Right renal cortex interstitium (tissue), 3 donors: Measurements from ENCODE around the gene ZNF277. TPM values are rescaled to one million over a fixed set of nuclear protein-coding genes. Genes with fewer than 3 reads are reported as not detected.

ENCODE experiments used
- DNase-seq, 3 donors: peaks; one replicate each; pipeline ENCODE4 v3.0.0-alpha.2; 2013; ENCODE audit warnings: low read depth in 3 of 3, low spot score in 2 of 3
- polyA plus RNA-seq, 3 donors: library from polyadenylated mRNA; unstranded; fragments of 120-200 nt; gene quantifications; one replicate each; pipeline ENCODE4 v1.2.1, GENCODE V29; 2013; ENCODE audit not compliant: insufficient read length in 3 of 3

ZNF277 gene
- polyA plus RNA-seq, 3 donors = 39.1 to 45.1 (median 42.0) TPM

DNA sequence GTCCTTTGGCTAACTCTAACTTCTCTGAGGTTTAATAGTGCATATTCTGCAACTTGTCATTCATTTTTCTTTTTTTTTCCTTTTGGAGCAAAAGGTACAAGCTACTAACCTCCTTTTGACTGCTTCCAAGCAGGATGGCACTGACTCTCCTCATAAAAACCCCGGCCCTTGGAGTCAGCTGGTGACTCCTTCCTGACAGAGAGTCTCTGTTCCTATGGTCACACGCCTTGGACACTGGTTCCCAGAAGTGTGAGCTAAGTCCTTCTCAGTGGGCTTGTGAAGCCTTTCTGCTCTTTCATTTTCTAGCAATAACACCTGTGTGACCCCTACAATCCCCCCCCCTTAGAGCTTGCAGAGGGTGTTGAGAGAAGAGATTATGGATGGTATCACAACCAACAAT lies 22.0 kb upstream of the ZNF277 start:
- no peak for DNase-seq

DNA sequence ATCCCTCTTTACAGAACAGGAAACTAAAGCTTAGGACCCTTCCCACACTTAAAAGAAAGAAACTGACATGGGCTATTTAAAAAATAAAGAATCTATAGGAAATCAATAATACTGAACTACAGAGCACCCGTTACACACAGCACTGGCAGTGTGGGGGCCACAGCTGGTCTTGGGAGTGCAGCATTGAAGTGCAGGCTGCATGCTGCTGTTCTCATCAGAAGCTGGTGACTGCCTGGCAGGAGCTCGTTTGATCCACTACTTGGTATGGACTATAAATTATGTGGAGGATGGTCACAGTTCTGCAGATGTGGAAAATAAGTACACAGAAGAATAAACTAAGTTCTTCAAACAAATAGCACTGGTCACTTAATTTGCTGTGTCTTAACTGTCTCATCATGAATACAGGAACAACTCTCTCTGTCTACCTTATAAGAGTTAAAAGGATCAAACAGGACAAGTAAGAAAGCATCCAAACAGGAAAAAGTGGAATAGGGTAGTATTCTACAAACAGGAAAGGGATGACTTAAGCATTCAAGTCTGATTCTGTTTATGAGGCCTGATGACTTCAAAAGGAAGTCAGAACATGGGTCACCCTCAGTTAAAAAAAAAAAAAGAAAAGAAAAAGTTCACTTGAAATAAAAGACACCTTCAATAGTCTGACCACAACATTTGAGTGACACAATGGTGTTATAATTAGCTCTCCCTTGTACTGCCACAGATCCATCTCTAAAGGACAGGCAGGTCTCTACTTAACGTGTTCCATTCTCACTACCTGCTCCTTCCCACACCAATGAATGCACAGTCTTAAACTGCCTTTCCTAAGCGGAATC lies 21.3 kb upstream of the ZNF277 start:
- no peak for DNase-seq

DNA sequence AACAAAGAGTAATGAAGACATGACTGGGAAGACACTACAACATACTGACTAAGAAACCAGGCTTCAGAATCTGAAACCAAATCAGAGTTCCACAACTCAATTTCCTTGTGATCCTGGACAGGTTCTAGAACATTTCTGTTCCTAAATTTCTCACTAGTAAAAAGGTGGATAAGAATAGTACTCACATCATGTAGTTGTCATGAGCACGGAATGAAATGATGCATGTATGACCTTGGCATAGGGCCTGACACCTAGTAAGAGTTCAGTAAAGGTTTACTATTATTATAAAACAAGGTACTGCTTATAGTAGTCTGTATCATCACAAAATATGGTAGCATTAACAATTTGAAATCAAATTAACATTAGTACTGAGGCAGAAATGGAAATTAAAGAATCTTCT lies 20.2 kb upstream of the ZNF277 start:
- no peak for DNase-seq

DNA sequence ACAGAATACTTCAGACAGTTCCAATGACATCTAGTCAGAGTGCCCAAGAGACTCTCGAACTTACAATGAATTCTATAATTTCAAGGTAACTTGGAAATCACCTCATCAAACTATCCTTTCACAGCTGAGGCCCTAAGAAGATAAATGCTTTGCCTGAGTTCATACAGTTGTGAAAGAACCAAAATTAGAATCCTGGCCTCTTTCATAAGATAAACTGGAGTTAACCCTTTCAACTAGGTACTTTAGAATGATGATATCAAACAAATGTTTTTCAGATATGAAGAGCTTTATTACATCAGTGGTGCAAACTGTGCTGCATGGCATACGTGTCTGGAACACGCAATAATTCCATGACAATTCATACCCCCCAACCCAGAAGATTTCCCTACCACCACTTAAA lies 18.2 kb upstream of the ZNF277 start:
- no peak for DNase-seq

DNA sequence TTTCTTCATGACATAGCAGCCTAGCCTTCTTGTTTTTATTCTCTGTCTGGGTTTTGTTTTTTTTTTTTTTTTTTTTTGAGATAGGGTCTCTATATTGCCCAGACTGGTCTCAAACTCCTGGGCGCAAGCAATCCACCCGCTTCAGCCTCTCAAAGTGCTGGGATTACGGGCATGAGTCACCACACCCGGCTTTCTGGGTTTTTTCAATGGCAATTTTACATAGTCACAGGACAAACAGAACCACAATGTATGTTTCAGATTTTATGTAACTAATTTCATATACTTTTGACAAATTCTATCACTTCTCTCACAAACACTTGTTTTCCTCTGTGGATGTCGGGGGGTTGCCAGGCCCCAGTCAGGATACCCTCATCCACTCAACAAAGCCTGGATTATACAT lies 16.8 kb upstream of the ZNF277 start:
- DNase-seq = no peak

DNA sequence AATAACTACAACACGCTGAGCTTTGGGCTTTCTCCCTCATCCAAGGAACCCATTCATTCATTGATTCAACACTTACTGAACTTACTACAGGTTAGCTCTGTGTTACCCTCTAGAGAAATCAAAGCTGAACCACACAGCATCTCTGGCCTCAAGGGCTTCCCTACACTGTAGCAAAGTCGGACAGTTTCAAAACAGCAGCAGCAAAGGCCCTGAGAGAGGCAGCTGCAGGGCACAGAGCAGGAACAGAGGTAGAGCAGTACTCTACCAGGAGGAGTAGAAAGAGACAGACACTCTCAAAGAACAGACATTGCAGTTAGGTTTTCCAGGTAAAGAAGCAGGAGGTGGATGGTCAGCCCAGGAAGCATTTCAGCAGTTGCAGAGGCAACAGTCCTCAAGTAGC lies 16.4 kb upstream of the ZNF277 start:
- DNase-seq = no peak

DNA sequence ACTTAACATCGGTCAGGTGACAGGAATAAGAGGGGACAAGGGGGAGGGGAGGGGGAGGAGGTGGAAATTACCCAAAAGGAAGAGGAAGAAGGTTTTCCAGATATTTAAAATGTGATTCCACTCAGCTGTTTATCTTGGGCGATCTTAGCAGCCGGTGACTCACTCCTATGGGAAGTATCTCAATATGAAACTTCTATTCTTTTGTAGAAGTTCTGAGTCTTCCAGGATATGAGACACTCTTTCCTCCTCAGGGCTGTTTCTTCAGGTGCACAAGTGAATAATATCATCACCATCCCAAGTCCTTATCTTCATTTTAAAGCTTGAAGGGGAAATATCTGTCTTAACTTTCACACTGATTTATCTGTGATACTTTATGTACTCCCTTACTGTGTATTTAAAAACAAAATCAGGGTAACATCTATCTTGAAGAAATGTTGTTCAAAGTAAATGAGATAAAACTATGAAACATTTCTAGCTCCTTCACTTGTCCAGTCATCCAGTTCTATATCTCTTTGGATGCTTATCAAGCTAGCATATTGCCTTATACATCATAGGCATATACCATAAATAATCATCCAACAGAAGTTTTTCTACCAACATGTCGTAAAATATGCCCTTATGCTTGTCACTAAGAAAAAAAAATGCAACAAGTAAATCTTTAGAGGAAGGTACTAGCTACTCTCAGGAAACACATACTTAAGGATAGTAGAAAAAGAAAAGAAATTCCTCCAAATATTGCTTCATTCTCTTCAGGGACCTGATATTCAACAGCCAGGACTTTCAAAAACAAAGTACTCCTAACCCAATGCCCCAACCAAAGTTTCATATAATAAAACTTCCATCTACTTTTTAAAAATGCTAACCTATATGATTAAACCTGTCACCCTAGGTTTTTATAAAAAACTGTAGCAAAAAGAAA lies 14.0 kb upstream of the ZNF277 start:
- no peak for DNase-seq

DNA sequence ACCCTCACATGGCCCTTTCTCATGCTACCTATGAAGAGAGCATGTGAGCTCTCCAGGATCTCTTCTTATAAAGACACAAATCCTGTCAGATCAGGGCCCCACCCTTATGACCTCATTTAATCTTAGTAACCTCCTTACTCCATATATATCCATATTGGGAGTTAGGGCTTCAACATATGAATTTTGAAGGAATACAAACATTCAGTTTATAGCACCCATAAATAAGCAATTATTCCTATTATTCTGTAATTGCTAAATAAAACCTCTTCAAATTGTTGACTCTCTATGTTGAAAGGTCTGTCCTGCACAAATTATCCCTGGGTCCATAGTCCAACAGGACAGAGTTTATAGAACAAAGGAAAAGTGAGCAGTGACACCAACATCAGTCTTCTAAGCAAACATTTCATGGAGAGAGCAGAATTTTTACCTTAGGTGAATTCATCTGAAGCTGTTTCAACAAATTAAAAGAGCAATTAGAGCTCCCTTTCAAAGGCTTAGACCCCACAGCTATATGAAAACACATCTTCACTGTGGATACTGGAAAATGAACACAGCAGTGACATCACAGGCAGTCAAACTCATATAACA lies 12.5 kb upstream of the ZNF277 start:
- no peak for DNase-seq

DNA sequence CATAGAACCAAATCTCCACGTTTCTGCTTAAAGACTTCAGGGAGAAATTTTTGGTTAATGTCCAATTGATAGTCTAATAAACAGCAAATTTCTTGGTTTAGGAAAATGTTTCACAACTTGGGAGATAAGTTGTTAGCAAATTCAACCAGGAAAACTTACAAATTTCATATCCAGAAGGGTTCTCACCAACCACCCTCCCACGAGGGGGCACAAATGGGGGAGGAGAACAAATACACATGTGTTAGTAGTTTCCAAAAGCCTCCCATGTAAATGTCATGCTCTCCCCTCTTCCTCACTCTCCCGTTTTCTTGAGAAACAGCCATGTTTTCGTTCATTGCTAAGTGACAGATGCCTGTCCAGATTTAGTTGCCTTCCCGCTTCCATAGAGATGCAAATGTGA lies 10.8 kb upstream of the ZNF277 start:
- DNase-seq = no peak

DNA sequence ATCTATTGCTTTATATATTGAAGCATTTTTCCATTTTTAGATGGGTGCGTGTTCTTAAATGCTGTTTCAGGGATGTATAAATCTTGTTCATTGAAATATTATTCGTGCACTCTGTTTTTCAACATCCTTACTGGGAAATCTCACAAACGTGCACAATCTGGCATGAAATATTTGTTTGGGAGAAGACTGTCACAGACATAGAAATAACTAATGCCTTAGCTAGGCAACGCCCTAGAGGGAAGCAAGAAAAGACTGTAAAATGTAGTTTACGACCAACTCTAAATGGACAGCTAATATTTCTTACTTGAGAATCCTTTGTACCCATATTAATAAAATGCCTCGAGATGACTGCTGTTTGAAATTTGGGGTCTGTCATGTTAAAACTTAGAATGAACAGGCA lies 9.2 kb upstream of the ZNF277 start:
- DNase-seq = no peak

DNA sequence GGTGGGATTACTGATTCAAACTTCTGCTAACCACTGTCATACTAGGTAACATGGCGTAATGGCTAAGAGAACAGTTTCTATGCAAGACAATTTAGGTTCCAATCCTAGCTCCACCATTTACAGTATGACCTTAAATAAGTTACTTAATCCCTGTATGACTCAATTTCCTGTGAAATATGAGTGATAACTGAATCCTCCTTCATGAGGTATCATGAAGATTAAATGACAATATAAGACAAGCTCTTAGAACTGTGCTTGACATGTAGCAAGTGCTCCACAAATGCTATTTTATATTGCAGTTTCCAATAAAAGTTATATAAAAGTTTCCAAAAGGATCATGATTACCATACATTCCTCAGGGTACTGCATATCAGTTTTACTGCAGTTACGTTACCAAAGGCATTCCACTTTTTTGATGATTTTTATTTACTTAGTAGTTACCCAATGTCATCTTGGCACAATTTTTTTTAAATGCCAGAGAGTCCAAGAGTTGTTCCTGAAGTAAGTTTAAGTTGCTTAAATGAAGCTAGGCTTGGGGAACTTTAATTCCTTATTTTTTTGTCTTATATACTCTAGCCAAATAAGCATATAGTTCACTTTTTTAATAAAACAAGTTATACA lies 7.3 kb upstream of the ZNF277 start:
- no peak for DNase-seq

DNA sequence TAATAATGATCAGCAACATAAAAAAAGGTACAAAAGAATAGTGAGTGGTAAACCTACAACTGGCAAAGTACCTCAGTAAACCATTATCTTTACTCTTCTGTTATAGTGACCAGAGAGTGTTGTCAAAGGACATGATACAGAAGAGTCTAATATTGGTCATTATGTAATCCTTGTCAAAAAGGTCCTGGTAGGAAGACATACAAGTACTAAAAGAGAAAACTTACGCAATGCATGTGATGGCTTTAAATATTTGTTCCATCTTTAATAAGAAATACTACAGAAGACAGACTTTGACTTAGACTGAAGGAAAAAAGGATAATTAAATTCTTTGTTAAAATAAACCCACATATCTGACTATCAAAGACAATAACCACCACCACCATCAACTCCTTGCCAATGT lies 6.8 kb upstream of the ZNF277 start:
- DNase-seq = no peak

DNA sequence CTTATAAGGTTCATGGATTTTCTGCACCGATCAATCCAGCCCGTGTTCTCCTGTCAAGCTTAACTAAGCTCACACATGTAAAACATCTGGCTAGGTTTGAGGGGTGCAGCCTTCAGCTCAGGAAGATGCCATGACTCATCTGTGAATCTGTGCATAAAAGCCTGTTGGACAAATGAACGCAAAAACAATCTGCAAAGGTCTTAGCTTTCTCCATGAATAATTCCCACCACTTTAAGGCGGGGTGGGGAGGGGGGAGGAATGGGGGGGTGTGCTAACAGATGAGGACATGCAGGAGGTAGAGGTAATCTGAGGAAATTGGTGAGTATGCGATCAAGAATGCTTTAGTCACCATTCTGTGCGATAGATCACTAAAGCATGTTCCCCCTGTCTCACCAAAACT lies 5.1 kb upstream of the ZNF277 start:
- DNase-seq = no peak

DNA sequence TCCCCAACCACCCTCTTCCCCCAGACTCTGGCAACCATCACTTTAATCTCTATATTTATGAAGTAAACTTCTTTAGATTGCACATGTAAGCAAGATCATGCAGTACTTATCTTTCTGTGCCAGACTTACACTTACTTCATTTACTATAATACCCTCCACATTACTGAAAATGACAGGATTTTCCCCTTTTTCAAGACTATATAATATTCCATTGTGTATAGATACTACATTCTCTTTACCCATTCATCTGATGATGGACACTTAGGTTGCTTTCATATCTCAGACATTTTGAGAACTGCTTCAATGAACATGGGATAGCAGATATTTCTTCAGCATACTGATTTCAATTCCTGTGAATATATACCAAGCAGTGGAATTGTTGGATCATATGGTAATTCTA lies 4.7 kb upstream of the ZNF277 start:
- DNase-seq = no peak

DNA sequence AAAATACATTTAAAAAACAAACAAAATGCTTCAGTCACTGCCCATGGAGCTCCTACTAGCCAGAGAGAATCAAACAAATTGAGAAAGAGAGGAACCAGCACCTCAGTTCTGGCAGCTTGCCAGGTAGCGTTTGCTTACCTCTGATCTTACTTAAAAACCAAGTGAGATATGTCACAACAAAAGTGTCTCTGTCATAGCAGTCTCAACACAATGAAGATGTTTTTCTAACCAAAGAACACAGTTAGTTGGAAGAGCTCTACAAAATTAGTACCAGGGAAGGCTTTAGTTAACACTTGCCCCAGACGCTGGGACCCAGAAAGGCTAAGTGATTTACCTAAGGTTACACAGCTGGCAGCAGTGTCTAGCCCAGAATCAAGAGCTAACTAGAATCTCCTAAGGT lies 3.7 kb upstream of the ZNF277 start:
- DNase-seq = no peak

DNA sequence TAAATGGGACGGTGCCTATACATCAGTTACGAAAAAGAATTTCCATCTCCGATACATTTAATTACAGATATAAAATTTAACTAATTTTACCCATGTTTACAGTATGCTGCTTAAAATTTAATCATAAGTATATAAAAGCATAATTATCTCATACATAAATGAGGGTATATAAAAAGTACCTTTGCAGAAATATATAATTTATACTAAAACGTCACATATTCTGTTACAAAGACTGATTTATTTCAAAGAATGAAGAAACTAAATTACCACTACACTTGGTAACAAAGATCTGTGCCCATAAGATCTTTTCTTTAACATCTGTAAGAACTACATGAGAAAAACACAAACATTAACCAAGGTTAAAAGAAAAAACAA lies 3.1 kb upstream of the ZNF277 start:
- DNase-seq = no peak

DNA sequence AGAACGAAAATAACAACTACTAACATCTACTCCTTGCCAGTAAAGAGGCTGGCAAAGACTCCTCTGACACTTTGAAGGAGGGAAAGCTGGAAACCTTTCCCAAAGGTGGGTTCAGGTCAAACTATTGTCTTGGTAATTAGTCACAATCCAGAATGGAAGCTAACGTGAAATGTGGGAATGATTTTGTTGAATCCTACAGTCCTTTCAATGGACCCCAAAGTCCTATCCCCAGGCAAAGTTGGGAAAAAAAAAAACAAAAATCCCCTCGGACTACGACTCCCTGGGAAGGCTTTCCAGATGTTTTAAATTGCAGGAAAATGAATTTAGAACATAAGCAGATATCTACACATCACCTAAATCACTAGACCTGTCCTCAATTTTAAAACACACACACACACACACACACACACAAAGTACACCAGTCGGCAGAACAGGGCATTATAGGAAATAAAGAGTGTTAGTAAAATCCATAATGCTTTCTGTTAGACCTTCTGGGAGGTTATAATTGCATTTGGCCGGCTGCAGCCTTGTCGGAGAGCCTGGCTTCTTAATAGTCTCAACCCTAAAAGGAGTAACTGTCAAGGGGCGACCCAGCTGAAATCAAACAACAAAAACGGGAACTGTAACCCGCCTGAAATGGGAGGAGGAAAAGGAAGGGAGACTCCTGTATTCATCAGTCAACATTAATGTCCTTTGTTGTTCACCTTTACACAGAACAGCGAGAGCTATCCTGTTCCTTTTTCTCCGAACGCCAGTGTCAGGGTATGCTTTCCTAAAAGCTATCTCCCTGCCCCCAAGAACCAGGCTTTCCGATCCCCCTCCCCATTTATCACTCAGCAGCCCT lies 1.8 kb upstream of the ZNF277 start:
- DNase-seq = no peak

DNA sequence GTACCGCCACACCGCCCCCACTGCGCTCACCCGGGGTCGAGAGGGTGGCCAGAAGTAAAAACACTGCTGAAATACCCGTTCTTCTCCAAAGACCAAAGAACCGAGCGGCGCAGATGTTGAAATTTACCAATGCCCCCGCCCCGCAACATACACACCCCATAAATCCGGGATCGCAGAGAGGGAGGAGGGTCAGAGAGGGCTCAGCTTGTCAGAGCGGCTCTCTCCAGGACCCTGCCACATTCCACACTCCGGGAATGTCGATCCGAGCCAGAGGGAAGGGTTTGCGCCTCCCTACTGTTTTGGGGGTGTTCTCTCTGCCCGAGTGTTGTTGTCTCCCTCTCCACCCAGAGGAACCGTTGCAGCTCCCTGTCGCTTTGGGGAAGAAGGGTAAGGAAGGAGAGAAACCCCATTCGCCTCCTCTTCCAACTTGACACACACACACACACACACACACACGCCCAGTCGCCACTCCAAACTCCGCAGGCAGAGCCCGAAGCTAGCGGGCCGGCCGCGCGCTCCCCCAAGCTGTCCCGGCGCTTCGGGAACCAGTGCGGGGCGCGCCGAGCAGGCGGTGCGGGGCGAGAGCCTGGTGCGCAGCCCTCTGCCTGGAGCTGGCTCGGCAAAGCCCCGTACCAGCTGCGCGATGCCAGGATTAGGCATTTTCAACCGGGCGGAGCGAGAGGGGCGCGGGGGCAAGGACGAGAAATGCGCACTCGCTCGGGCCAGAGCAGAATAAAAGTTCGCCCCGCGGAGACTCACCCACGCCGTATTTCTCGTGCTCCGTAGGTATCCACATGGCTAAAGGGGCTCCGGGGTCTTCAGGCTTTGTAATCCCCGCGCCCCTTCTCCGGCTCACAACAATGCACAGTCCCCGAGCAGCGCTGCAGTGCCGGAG lies 905 bp upstream of the ZNF277 start:
- DNase-seq = peak in 2 of 3 donors; percentile 61 to 63

DNA sequence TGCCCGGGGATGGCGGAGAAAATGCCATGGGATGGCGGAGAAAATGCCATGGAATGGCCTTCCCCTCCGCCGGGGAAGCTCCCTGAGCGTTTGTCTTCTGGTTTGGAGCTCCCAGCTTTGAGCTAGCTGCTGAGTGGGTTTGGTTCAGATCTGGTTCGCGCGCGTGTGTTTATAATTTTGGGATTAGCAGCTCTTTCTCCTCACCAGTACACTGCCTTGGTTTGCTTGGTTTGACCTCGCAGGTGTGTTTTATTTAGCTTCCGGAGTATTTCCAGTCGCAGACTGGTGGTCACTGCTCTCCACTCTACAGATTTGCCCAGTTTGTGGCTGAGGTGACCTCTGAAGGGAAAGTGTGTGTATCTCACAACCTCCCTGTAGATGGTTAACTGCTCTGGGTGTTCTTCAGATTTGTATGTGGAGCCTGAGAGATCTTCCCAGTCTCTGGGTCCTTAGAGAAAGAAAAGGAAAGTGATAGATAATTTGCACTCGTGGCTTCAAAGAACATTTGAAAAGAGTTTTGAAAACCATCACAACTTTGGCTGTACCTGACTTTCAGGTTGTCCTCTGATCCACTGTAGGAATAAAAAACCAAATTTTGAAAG lies 597 bp downstream of the ZNF277 start:
- no peak for DNase-seq
